ENCODE measurements around the gene HMGB4.

DNA sequence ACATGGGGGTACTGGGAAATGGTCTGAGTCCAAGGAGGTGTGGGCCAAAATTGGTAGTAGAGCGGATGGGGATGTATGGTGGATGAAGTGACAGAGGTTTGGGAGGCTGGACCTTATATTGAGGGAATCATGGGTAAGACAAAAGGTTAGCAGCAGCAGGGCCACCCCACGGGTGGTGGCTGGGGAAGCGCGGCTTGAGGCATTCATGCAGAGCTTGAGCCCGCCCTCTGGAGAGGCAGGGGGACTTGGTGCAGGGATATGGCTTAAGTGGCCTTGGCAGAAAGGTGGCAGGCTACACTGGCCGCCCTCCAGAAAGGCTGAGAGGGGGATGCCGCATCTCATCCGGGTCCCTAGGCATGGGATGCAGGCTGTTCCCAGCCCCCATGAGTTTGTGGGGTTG lies 31.5 kb downstream of the HMGB4 start:
- TF ChIP-seq, protein P1, sequence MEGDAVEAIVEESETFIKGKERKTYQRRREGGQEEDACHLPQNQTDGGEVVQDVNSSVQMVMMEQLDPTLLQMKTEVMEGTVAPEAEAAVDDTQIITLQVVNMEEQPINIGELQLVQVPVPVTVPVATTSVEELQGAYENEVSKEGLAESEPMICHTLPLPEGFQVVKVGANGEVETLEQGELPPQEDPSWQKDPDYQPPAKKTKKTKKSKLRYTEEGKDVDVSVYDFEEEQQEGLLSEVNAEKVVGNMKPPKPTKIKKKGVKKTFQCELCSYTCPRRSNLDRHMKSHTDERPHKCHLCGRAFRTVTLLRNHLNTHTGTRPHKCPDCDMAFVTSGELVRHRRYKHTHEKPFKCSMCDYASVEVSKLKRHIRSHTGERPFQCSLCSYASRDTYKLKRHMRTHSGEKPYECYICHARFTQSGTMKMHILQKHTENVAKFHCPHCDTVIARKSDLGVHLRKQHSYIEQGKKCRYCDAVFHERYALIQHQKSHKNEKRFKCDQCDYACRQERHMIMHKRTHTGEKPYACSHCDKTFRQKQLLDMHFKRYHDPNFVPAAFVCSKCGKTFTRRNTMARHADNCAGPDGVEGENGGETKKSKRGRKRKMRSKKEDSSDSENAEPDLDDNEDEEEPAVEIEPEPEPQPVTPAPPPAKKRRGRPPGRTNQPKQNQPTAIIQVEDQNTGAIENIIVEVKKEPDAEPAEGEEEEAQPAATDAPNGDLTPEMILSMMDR (conservative IDR thresholded peaks at IDR 0.05; ENCODE audit: low read length), result no peak
- TF ChIP-seq EZH2phosphoT487 (IDR thresholded peaks at IDR 0.05; ENCODE audit: borderline replicate concordance), result no peak
